Neural progenitor cell (in vitro differentiated cells): ENCODE measurements around the gene IFT122. TPM values are rescaled to one million over a fixed set of nuclear protein-coding genes. Genes with fewer than 3 reads are reported as not detected.

Source experiments
- DNase-seq: peaks from one replicate; pipeline ENCODE4 v3.0.0-alpha.2; 2016; ENCODE audit warnings: low spot score
- H2AFZ ChIP-seq: fragments of 200-600 bp; sonication (generic); replicated peaks from 2 replicates; pipeline ENCODE4 v1.6.1; 2016; ENCODE audit warnings: antibody characterized with exemption
- H3F3A ChIP-seq: fragments of 200-600 bp; sonication (generic); 2 replicates; pipeline ENCODE4 v1.6.1; 2016; ENCODE audit warnings: antibody characterized with exemption, low read depth
- H3K27ac ChIP-seq: fragments of 200-600 bp; sonication (generic); 2 replicates; pipeline ENCODE4 v1.5.1; 2016; ENCODE audit warnings: mild to moderate bottlenecking
- H3K27me3 ChIP-seq: fragments of 200-600 bp; sonication (generic); 2 replicates; pipeline ENCODE4 v1.6.1; 2016; ENCODE audit warnings: mild to moderate bottlenecking, moderate library complexity
- H3K36me3 ChIP-seq: fragments of 200-600 bp; sonication (generic); 2 replicates; pipeline ENCODE4 v1.5.1; 2016
- H3K4me1 ChIP-seq: fragments of 200-600 bp; sonication (generic); 2 replicates; pipeline ENCODE4 v1.6.1; 2016; ENCODE audit warnings: mixed run types
- H3K4me2 ChIP-seq: fragments of 200-600 bp; sonication (generic); 2 replicates; pipeline ENCODE4 v1.6.1; 2016
- H3K4me3 ChIP-seq: fragments of 200-600 bp; sonication (generic); 2 replicates; pipeline ENCODE4 v1.5.1; 2016
- H3K79me2 ChIP-seq: fragments of 200-600 bp; sonication (generic); 2 replicates; pipeline ENCODE4 v1.6.1; 2016; ENCODE audit warnings: low read depth
- H3K9ac ChIP-seq: fragments of 200-600 bp; sonication (generic); 2 replicates; pipeline ENCODE4 v1.6.1; 2016
- H3K9me3 ChIP-seq: fragments of 200-600 bp; sonication (generic); 2 replicates; pipeline ENCODE4 v1.5.1; 2016; ENCODE audit warnings: low read depth
- H4K20me1 ChIP-seq: fragments of 200-600 bp; sonication (generic); 2 replicates; pipeline ENCODE4 v1.6.1; 2016; ENCODE audit warnings: low read depth
- H3K27ac Mint-ChIP-seq: 3 replicates; pipeline ENCODE4 v1.8.0; 2021; ENCODE audit warnings: mixed read lengths
- H3K27me3 Mint-ChIP-seq: 2 replicates; pipeline ENCODE4 v1.8.0; 2022; ENCODE audit warnings: low read depth, mild to moderate bottlenecking, inconsistent platforms, moderate library complexity, mixed read lengths; ENCODE audit not compliant: insufficient read depth
- H3K36me3 Mint-ChIP-seq: 3 replicates; pipeline ENCODE4 v1.8.0; 2021; ENCODE audit warnings: mixed read lengths
- H3K4me1 Mint-ChIP-seq: 3 replicates; pipeline ENCODE4 v1.8.0; 2021; ENCODE audit warnings: mixed read lengths
- H3K4me3 Mint-ChIP-seq: 3 replicates; pipeline ENCODE4 v1.8.0; 2021; ENCODE audit warnings: mild to moderate bottlenecking, moderate library complexity, mixed read lengths
- H3K9me3 Mint-ChIP-seq: 3 replicates; pipeline ENCODE4 v1.8.0; 2020; ENCODE audit warnings: mixed read lengths
- EZH2 ChIP-seq: fragments of 200-600 bp; sonication (generic); IDR thresholded peaks from 2 replicates; pipeline ENCODE4 v1.6.1; 2017; ENCODE audit warnings: antibody characterized with exemption, mild to moderate bottlenecking, moderate library complexity
- EZH2phosphoT487 ChIP-seq: fragments of 200-600 bp; sonication (generic); IDR thresholded peaks from 2 replicates; pipeline ENCODE4 v1.6.1; 2017; ENCODE audit warnings: antibody characterized with exemption
- total RNA-seq: library from RNA; depleted of rRNA; stranded (reverse); fragments of >200 nt; gene quantifications from 2 replicates; pipeline ENCODE4 v1.2.3, GENCODE V29; 2015; ENCODE audit warnings: low replicate concordance
- TF ChIP-seq, protein P1 (sequence below): fragments of 200-600 bp; sonication (generic); IDR thresholded peaks from 2 replicates; pipeline ENCODE4 v1.5.1; 2017; ENCODE audit warnings: antibody characterized with exemption, mild to moderate bottlenecking

IFT122 gene
- total RNA-seq, 1 donor from 2014 or later = 48.0 TPM

GRCh38 chr3:129500334-129500658 lies 60.3 kb downstream of the IFT122 start:
- Mint-ChIP-seq H3K36me3 (peaks cover 27% of the 10 kb centered on the region), H3K4me3 (no peak overlapping the region), H3K9me3 (no peaks in the 10 kb centered on the region), H3K27ac (no peak overlapping the region), H3K4me1 (peaks cover 2% of the 10 kb centered on the region), H3K27me3 (peaks cover 3% of the 10 kb centered on the region)
- no peak for DNase-seq
- no peak overlapping the region for H2AFZ ChIP-seq
- TF ChIP-seq EZH2phosphoT487 (no peak), EZH2 (no peak)
- TF ChIP-seq, protein P1, sequence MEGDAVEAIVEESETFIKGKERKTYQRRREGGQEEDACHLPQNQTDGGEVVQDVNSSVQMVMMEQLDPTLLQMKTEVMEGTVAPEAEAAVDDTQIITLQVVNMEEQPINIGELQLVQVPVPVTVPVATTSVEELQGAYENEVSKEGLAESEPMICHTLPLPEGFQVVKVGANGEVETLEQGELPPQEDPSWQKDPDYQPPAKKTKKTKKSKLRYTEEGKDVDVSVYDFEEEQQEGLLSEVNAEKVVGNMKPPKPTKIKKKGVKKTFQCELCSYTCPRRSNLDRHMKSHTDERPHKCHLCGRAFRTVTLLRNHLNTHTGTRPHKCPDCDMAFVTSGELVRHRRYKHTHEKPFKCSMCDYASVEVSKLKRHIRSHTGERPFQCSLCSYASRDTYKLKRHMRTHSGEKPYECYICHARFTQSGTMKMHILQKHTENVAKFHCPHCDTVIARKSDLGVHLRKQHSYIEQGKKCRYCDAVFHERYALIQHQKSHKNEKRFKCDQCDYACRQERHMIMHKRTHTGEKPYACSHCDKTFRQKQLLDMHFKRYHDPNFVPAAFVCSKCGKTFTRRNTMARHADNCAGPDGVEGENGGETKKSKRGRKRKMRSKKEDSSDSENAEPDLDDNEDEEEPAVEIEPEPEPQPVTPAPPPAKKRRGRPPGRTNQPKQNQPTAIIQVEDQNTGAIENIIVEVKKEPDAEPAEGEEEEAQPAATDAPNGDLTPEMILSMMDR = no peak
- no peaks in the 10 kb centered on the region for H3F3A ChIP-seq
- H3K4me1 ChIP-seq = peaks cover 3% of the 10 kb centered on the region
- H3K9me3 ChIP-seq = no peaks in the 10 kb centered on the region
- no peak overlapping the region for H3K4me3 ChIP-seq
- H3K36me3 ChIP-seq = no peaks in the 10 kb centered on the region
- H3K9ac ChIP-seq = no peak overlapping the region
- H3K79me2 ChIP-seq = no peaks in the 10 kb centered on the region
- H4K20me1 ChIP-seq = no peaks in the 10 kb centered on the region
- H3K27ac ChIP-seq = no peak overlapping the region
- H3K27me3 ChIP-seq = no peaks in the 10 kb centered on the region
- H3K4me2 ChIP-seq = no peak overlapping the region

DNA sequence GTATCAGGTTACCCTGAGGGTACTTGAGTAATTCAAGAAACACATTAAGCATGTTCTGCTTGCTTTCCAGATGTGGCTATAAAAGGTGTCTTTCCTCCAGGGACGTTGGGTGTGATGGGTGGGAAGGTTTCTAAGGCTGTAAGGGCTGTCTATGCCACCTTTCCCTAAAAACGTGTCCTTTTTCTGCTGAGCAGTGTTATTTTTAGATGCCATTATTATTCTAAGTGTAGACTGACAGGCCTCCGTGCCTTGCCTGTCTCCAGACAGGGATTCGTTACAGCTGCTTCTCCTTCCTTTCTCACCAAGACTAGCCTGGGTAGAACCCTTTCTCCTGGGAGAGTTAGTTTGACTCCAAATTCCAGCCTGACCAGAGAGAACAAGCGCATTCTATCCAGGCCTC lies 61.6 kb downstream of the IFT122 start:
- no peaks in the 10 kb centered on the region for H4K20me1 ChIP-seq
- H3K36me3 ChIP-seq = no peaks in the 10 kb centered on the region
- no peak overlapping the region for H2AFZ ChIP-seq
- Mint-ChIP-seq H3K4me3 (no peak overlapping the region), H3K27me3 (peaks cover 3% of the 10 kb centered on the region), H3K4me1 (no peaks in the 10 kb centered on the region), H3K27ac (no peak overlapping the region), H3K36me3 (peaks cover 31% of the 10 kb centered on the region), H3K9me3 (no peaks in the 10 kb centered on the region)
- H3K4me1 ChIP-seq = no peaks in the 10 kb centered on the region
- H3K4me3 ChIP-seq = no peak overlapping the region
- no peaks in the 10 kb centered on the region for H3F3A ChIP-seq
- H3K9me3 ChIP-seq = no peaks in the 10 kb centered on the region
- H3K4me2 ChIP-seq = no peak overlapping the region
- no peak overlapping the region for H3K9ac ChIP-seq
- H3K79me2 ChIP-seq = no peaks in the 10 kb centered on the region
- TF ChIP-seq EZH2 = no peak
- TF ChIP-seq EZH2phosphoT487 = no peak
- TF ChIP-seq, protein P1 = no peak
- no peak for DNase-seq
- H3K27ac ChIP-seq = no peak overlapping the region
- no peaks in the 10 kb centered on the region for H3K27me3 ChIP-seq

GRCh38 chr3:129502641-129503408 lies 62.8 kb downstream of the IFT122 start:
- no peak overlapping the region for H3K4me3 Mint-ChIP-seq
- H3K36me3 Mint-ChIP-seq = peaks cover 35% of the 10 kb centered on the region
- TF ChIP-seq EZH2phosphoT487 (no peak), EZH2 (no peak)
- TF ChIP-seq, protein P1 = no peak
- Histone ChIP-seq H3K9ac (no peak overlapping the region), H4K20me1 (no peaks in the 10 kb centered on the region), H3K27ac (no peak overlapping the region), H3K4me2 (no peak overlapping the region), H3K9me3 (no peaks in the 10 kb centered on the region), H3K27me3 (no peaks in the 10 kb centered on the region), H2AFZ (no peak overlapping the region), H3K79me2 (no peaks in the 10 kb centered on the region), H3K36me3 (no peaks in the 10 kb centered on the region), H3K4me3 (no peak overlapping the region), H3F3A (no peaks in the 10 kb centered on the region), H3K4me1 (no peaks in the 10 kb centered on the region)
- H3K9me3 Mint-ChIP-seq = no peaks in the 10 kb centered on the region
- peaks cover 3% of the 10 kb centered on the region for H3K27me3 Mint-ChIP-seq
- H3K4me1 Mint-ChIP-seq = no peaks in the 10 kb centered on the region
- H3K27ac Mint-ChIP-seq = peak overlapping the region; percentile 46
- DNase-seq = no peak
